Stomach (tissue), 4 donors: ENCODE results near the gene SBF2.

Source experiments
- EP300 ChIP-seq: sonication (generic); formaldehyde crosslinking; IDR thresholded peaks from one replicate; pipeline ENCODE4 v1.6.1; 2017; ENCODE audit warnings: antibody characterized with exemption
- POLR2A ChIP-seq, 4 donors: fragments of 450-650 bp; IDR thresholded peaks; one replicate each; pipeline ENCODE4 v1.6.1; 2016; ENCODE audit warnings: antibody characterized with exemption in 4 of 4, control low read depth in 2 of 4, mild to moderate bottlenecking in 1 of 4, moderate library complexity in 1 of 4
- TF ChIP-seq, protein P1 (sequence below), 7 experiments: fragments of 450-650 bp in 4 of 7; fragments of 200-600 bp in 3 of 7; sonication (generic) in 3 of 7; IDR thresholded peaks; one replicate each; pipeline ENCODE4 v1.5.1; 2016 to 2019; ENCODE audit warnings: antibody characterized with exemption in 7 of 7, control low read depth in 2 of 7, mild to moderate bottlenecking in 1 of 7

GRCh38 chr11:9971894-9972293, 322.1 kb downstream of the SBF2 start:
- TF ChIP-seq, protein P1, sequence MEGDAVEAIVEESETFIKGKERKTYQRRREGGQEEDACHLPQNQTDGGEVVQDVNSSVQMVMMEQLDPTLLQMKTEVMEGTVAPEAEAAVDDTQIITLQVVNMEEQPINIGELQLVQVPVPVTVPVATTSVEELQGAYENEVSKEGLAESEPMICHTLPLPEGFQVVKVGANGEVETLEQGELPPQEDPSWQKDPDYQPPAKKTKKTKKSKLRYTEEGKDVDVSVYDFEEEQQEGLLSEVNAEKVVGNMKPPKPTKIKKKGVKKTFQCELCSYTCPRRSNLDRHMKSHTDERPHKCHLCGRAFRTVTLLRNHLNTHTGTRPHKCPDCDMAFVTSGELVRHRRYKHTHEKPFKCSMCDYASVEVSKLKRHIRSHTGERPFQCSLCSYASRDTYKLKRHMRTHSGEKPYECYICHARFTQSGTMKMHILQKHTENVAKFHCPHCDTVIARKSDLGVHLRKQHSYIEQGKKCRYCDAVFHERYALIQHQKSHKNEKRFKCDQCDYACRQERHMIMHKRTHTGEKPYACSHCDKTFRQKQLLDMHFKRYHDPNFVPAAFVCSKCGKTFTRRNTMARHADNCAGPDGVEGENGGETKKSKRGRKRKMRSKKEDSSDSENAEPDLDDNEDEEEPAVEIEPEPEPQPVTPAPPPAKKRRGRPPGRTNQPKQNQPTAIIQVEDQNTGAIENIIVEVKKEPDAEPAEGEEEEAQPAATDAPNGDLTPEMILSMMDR (IDR thresholded peaks at IDR 0.05): no peak
- TF ChIP-seq POLR2A (IDR thresholded peaks at IDR 0.05): no peak
- no peak for TF ChIP-seq EP300
